CD4-positive, alpha-beta T cell treated with Interleukin-2 at 100 ng/mL for 4 hours (primary cell): ENCODE measurements around the gene LRRC7.

Source experiments
- DNase-seq: peaks from one replicate; pipeline ENCODE4 v3.0.0-alpha.2; 2020; ENCODE audit warnings: low spot score

Gene LRRC7

DNA sequence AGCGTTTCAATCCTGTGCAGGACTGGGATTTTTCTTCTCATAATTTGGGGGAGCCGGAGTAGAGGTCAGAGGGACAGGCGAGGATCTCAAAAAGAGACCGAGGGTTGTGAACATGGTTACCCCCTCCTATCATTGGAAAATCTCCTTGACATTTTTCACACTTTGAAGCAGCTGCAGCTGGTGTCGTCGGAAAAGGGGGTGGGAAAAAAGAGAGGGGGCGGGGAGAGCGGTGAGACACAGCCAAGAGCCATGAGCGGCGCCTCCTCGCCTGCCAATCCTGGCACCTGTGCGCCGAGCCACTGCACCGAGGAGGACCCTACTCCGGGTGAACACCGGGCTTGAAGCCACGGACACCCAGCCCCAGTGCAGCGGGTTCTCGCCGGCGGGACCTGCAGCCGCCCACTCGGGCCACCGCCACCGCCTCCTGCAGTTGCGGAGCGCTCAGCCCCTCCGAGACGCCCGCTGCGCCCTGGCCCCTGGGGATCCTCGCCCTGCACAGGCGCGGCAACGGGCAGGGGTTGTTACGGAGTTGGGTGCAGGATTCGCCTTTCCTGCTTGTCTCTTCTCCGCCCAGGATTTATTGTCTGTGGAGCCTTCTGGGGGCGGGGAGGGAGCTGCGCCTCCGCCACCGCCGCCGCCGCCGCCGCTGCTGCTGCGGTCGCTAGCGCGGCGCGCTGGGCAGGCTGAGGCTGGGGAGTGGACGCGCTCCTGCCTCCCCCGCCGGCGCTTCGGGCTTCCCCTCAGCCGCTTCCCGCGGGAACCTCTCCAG, at the start of gene LRRC7:
LRRC7 (plus strand) TSS at position 271 of the 769 bp plus-strand sequence. CDS start 718 bp downstream, outside the sequence.
- DNase-seq: no peak

DNA sequence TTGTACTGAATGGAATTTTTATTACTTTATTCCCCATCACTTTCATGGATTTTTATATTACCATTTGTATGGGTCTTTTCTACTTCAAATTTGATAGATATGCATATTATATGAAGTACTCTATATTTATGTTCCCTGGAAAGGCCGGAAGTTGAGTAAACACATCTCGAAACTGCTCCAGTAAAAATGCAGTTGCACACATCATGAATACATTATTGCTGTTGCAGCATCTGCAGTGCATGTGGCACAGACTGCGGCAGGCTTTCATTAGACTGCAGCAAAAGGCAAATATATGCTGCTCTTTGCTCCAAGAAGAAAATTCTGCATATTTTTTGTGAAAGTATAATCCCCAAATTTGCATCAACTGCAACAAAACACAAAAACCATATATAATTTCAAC, 48.7 kb upstream of the LRRC7 start:
- no peak for DNase-seq

DNA sequence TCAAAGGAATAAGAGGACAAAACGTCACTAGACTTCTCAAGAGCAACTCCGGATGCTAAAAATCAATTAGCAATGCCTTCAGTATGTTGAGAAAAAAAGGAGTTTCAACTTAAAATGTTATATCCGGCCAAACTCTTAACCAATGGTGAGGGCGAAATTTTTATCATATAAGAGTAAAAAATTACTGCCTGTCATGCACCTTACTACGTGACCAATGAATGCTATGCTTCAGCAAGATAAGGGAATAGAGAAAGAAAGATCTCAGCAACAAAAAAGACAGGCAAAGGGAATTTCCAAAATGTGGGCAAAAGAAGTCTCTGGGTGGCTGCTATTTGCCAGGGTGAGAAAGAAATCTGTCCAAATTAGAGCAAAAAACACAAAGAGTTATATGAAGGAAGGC, 47.4 kb upstream of the LRRC7 start:
- DNase-seq: no peak

DNA sequence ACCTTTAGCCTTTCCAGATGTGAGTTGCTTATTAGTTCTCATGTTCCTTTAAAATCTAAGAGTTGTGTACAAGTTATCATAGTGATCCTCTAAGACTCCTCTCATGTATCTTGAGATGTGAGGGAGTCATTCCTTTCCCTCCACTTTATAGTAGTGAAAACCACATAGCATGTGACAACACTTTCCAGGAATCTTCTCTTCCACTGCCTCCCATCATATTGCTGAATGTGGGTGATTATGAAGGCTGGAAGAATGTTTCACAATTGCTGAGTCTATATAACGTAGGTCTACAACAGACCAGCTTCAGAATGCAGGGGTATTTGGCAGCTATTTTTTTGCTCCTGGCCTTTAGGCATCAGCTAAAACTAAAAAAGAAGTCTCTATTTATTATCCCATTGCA, 44.7 kb upstream of the LRRC7 start:
- no peak for DNase-seq

DNA sequence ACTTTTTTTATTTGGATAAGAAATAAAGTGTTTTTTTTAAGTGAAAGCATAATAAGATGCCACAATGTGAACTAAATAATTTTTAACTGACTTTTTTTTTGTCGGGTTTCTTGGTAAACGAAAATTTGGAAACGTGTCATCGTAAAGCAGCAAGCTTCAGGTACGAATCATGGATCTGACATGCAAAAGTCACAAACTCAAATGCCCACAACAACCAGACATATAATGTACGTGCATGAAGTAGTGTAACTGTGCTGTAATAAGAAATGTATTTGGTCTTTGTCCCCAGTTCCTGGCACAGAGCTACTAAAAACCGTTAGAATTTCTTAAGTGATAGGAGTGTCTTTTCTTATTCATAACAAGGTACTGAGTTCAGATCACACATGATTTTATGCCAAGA, 44.3 kb upstream of the LRRC7 start:
- no peak for DNase-seq

DNA sequence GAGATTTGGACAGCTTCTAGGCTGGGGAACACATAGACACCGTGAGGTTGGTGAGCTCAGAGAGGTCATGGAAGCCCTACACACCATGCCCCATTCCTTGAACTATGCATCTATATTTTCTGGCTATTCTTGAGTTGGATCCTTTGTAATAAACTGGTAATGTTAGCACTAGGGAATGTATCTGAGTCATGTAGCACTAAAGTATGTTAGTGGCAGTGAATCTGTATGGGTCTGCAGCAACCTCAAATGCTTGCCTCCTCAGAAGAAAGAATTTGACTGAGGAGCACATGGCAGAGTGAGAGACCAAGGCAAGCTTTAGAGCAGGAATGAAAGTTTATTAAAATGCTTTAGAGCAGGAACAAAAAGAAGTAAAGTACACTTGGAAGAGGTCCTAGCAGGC, 43.7 kb upstream of the LRRC7 start:
- DNase-seq: no peak

DNA sequence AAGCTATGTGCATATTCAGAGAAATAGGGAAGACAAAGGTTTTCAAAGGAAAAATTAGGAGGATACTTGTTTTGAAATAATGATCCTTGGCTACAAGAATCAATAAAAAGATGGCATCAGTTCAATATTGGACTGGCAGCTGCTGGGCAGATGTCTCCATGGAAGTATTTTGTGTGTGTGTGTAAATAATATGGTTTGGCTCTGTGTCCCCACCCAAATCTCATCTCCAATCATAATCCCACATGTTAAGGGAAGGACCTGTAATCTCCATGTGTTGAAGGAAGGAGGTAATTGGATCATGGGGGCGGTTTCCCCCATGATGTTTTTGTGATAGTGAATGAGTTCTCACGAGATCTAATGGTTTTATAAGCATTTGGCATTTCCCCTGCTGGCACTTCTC, 40.4 kb upstream of the LRRC7 start:
- no peak for DNase-seq

DNA sequence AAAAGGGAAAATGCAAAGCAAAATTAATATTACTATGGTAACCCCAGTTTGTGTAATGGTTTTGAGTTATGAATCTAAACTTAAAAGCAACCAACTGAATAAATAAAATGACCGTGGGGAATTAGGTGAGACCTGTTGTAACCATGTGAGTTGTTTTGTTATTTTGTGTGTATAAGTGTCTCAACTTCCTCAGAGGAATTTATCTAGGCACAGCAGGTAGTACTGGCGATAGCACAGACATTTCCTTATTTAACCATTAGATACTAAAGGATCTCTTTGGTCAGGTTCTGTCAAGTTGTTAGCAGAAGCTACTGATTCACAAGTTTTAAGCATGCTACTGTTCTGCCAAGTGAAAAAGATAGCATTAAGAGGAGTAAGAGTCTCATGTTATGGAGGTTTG, 39.3 kb upstream of the LRRC7 start:
- no peak for DNase-seq

DNA sequence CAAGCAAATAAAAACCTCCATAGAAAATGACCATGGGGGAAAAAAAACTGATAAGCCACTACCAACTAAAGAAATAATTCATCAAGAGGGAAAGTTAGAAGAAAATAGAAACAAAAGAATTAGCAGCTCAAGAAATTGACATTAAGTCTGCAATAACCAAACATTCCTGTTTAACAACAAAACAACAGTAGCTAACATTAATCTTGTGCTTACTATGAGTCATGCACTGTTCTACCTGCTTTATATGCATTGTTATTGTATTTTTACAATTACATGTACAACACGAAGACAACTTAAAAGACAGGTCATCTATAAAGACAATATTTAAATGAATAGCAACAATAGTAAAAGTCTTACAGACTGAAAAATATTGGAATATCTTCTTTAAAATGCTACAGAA, 34.4 kb upstream of the LRRC7 start:
- DNase-seq: no peak

DNA sequence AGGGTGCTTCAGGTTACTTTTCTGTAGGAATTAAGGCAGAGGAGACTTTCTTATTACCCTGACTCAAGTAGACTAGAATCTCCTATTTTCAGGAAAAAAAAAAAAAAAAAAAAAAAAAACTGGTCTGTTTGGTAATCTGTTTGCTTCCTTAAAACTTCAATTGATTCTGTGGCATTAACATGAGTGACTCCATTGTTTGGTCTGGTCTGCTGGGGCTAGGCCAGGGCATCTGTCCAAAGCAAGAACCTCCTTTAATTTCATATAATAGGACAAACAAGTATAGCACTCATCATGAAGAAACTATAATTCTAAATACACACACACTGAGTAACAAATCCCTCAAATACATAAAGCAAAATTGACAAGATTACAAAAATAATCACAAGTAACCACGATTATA, 32.9 kb upstream of the LRRC7 start:
- DNase-seq: no peak

DNA sequence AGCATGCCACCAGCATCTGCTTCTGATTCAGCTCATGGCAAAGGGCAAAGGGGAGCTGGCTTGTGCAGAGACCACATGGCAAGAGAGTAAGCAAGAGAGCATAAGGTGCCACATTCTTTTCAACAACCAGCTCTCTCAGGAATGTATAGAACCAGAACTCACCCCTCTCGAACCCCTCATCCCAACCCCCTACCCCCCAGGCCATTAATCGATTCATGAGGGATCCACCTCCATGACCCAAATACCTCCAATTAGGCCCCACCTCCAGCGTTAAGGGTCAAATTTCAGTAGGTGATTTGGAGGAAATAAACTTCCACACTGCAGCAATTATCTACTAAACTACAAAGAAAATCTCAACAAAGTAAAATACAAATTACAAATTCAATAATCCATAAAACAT, 32.2 kb upstream of the LRRC7 start:
- DNase-seq: no peak

DNA sequence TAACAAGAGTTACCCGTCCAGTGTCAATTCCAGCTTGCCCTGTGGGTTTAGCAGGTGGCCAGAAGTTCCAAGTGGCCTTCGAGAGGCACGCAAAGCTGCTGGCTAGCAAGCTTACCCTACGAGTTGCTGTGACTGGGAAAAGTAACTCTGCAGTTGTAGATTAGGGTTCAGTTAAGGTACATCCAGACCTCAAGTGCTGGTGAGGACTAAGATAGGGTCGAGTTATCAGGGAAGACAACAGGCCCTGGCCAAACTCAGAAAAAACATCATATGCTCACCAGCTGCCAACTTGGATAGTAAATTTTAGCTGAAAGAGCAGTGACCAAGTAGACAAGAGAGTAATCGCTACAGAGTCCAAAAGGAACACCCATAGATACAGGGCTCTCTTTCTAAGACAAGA, 27.7 kb upstream of the LRRC7 start:
- DNase-seq: no peak

DNA sequence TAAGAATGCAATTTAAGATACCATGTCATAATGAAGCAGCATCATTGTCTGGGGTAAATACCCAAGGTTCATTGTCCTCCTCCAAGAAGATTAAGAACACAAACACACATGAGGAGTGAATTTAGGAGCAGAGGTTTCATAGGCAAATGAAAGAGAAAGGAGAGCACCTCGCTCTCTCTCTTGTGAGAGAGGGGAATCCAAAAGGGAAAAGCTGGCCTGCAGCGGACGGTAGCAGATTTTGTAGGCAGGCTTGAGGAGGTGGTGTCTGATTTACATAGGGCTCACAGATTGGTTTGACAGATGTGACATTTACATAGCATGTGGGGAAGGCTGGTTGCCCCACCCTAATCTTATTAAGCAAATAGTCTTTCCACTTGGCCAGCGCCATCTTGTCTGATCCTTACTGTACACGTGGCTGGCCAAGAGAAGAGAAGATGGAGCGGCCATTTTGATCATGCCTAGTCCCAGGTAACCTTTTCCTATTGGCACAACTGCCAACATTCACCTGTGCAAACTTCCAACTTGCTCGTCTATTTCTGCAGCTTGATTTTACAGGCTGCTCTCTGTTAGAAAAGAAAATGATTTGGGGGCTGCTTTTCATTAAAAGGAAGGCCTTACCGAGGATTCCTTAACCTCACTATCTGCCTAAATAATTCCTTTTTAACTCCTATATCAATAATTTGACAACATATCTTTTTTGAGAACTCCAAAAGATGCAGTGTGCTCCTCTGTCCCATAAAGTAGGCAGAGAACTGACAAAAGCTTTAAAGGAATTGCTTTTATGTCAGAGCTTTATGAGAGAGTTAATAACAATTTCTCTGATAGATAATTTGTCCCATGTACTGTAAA, 16.0 kb upstream of the LRRC7 start:
- no peak for DNase-seq

DNA sequence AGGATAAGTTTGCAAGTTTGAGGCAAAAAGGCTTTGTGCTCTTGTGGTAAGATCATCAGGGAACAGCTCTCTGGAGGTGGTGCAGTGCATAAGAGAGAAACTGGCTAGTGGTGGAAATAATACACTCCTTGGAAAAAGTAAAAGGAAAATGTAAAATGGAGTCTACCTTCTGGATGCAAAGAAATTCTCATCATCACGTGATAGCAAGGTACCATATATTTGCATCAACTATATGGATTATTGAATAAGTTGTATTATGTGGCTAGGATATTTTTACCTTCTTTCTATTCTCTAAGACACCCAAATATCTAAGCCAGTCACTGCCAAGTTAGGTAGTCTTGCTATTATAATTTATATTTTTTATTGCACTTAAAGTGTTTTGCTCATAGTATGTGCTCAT, 14.0 kb upstream of the LRRC7 start:
- no peak for DNase-seq

DNA sequence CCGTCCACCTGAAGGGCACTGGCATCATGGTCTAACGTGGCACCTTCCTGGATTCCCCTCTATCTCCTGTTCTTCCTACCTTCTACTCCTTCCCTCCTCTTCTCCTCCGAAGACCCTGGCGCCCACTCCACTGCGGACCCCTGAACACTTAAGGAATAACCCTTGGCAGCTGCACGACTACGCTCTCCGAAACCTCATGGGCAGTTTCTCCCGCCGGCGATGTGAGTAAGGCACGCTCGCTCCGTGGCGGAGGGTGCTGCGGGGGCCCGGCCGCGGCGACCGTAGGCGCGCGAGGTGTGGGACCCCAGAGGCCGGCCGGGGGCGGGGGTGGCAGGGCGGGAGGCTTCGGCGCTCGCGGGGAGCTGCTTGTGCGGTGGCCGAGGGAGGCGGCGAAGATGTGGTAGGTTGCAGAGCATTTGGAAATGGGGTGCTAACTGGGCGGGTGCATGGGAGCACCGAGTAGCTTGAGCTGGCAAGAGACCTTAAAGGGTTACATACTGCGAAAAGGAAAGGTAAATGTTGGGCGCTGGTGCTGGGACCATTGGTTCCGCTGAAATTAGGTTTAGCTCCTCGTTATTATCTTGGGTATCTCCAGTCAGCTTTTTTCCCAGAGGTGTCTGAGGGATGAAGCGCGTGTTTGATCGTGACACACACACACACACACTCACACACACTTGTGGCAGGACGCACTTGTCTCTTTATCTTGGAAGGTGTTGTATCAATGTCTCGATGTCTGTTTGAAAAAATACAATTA, 876 bp downstream of the LRRC7 start:
- DNase-seq: no peak

DNA sequence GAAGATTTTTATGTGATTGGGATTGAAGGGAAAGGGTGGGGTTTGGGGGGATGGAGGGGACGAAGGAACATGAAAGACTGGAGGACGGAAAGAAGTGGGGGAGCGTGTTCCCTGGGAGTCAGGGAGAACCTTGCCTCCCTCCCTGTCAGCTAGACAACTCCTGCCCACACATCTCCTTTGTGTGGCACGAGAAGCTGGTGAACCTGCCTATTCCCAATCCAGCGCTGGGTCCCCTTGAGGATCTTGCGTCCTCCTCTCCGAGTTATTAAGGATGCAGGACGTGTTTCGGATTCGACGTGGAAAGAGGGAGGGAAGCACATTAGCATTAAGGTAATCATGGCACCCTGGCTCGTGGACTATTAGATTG, 1.4 kb downstream of the LRRC7 start:
- no peak for DNase-seq

DNA sequence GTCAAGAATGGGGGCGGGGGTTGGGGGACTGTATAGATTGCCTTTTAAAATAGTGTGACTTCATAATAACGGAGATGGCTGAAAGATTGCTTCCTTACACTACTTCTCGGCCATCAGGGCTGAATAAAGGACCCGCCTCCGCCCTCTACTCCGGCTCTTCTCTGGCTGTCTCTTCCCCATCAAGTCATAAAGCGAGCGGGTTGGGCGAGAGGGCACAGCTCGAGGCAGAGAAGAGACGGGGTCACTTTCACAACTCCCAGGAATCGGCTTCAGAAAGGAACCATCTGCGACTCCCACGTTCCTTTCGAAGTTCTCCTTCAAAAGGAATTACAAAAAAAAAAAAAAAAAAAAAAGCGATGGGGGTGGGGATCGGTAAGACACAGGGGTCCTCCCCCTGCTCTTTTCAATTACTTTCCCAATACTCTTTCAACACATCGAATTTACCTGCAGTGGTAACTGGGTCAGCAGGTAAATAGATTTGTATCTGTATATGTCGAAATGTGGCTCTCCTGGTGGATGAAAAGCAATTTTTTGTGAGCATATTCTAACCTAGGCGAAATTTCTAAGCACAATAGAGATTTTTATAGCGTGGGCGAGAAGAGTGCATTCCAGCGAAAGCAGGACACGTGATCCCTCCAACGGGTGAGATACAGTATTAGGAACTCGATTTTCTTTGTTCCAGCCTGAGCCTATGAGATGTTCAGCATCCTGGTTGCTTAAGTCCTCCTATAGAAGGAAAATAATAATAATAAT, 2.0 kb downstream of the LRRC7 start:
- no peak for DNase-seq

DNA sequence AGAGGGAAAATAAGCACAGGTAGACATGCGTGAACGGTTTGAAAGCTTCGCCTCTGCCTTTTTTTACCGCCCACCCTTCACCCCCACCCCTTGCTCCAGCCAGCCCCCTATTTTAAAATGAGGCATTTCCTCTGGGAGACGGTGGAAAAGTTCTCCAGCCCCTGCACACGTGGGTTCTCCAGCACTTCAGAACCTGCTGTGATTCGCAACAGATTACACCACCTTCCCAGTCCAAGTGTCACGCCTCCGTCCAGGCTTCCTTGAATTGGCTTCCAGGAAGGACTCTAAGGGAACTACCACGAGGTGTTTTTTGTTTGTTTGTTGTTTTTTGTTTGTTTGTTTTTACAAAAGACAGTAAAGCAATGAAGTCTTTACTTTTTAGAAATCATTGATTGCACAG, 2.6 kb downstream of the LRRC7 start:
- DNase-seq: no peak

DNA sequence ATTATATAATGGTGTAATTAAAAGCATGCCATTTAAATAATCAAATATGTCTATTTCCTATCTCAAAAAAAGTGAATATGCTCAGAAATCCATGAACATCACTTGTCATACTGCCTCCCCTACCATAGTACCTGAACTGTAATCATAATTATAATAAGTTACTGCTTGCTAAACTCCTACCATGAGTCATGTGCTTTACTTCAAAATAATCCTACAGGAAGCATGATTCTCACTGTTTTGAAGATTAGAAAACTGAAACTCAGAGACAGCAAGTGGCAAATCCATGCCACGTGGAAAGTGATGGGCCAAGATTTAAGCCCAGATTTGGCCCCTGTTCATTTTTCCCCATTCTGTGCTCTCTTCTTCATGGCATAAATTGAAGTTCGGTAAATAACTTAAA, 5.2 kb downstream of the LRRC7 start:
- DNase-seq: no peak

DNA sequence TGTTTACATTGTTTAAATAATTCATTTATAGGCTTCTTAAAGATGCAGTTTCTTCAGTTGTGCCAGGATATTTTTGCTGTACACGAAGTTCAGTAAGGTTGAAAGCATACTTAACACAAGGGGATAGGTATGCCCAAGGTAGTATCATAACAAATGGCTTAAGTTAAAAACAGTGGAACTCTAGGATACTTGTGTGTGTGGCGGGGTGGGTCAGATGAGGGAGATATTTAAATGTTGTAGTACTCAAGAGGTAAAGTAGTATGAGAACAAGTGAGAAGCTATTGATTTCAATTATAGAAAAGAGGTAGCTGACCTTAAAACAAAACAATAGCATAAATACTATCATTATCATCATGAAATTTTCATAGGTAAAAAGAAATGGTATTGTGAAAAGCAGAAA, 6.2 kb downstream of the LRRC7 start:
- DNase-seq: no peak

DNA sequence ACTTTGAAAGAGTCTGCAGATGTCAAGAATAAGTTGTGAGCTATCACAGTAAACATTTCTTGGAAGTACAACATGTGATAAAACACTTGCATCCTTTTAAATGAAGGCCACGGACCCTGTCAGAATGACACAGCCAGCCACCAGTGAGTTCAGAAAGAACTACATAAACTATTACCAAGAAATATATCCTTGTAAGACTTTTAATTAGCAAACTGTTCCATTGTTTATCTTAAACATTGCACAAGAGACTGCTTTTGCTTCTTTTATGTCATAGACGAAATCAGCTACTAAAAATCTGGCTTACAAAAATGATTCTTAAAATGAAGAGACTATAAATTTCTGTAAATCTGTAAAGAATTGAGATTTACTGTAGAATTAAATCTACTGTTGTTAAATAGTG, 17.9 kb downstream of the LRRC7 start:
- DNase-seq: no peak

DNA sequence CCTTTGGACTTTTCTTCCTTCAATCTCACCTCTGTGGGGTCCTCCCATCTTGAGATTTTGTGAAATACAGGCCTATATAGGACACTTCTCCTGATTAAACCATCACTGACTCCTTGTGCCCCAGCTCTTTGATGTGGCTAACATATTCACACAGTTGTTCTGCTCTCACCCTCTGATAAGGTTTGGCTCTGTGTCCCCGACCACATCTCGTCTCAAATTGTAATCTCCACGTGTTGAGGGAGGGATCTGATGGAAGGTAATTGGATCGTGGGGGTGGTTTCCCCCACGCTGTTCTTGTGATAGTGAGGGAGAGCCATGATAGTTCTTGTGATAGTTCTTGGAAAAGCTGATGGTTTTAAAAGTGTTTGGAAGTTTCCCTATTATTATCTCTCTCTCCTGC, 19.7 kb downstream of the LRRC7 start:
- no peak for DNase-seq
